ENCODE results near the gene ST6GALNAC1. TPM values are rescaled to one million over a fixed set of nuclear protein-coding genes. Genes with fewer than 3 reads are reported as not detected.

ST6GALNAC1 gene
- total RNA-seq, 4 donors from 2014 or later: 0.29 to 7.0 (median 1.1) TPM

DNA sequence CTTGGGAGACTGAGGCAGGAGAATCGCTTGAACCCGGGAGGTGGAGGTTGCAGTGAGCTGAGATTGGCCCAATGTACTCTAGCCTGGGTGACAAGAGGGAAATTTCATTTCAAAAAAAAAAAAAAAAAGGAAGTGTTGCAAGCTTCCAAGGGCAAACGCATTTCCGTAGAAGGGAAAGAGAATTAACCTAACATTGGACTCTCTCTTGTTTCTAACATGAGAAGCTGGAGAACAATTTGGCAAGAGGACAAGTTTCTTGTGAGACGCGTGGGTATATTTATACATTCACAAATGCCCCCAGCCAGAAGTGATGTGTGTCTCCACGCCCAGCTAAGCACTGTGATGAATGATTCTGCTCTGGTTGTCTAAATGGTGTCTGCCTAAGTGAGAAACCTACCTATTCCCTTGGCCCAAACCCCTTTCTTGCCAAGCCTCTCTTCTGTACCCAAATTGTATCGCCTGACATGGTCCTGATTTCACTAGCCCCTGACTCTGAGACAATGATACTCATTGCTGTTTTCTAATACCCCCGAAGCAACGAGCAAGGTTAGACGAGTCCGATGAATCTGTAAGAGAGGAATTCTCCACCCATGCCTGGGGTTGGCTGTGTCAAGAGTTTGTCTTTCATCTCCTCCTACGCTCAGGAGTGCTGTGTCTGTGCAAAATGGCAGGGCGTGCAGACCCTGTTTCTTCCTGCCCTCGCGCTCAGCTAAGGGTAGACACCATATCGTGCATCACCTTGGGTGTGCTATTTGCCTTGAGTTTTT lies 43.7 kb downstream of the ST6GALNAC1 start:
- no peak overlapping the region for H3K27ac ChIP-seq
- no peaks in the 10 kb centered on the region for H3K36me3 ChIP-seq
- 73 to 82% methylated on average over 17 of the region's 17 CpGs for WGBS, 2 donors
- no peak for TF ChIP-seq POLR2A (IDR thresholded peaks at IDR 0.05)
- TF ChIP-seq, protein P1, sequence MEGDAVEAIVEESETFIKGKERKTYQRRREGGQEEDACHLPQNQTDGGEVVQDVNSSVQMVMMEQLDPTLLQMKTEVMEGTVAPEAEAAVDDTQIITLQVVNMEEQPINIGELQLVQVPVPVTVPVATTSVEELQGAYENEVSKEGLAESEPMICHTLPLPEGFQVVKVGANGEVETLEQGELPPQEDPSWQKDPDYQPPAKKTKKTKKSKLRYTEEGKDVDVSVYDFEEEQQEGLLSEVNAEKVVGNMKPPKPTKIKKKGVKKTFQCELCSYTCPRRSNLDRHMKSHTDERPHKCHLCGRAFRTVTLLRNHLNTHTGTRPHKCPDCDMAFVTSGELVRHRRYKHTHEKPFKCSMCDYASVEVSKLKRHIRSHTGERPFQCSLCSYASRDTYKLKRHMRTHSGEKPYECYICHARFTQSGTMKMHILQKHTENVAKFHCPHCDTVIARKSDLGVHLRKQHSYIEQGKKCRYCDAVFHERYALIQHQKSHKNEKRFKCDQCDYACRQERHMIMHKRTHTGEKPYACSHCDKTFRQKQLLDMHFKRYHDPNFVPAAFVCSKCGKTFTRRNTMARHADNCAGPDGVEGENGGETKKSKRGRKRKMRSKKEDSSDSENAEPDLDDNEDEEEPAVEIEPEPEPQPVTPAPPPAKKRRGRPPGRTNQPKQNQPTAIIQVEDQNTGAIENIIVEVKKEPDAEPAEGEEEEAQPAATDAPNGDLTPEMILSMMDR (IDR thresholded peaks at IDR 0.05): no peak
- peaks cover 3 to 8% of the 10 kb centered on the region in 2 donors for H3K4me1 ChIP-seq
- H3K27me3 ChIP-seq: no peaks in the 10 kb centered on the region
- intact Hi-C loops (cut with DNase I): no loop called here
- H3K9me3 ChIP-seq: no peaks in the 10 kb centered on the region
- H3K4me3 ChIP-seq (replicated peaks in 1 of 3): no peak overlapping the region
- no peak for DNase-seq

DNA sequence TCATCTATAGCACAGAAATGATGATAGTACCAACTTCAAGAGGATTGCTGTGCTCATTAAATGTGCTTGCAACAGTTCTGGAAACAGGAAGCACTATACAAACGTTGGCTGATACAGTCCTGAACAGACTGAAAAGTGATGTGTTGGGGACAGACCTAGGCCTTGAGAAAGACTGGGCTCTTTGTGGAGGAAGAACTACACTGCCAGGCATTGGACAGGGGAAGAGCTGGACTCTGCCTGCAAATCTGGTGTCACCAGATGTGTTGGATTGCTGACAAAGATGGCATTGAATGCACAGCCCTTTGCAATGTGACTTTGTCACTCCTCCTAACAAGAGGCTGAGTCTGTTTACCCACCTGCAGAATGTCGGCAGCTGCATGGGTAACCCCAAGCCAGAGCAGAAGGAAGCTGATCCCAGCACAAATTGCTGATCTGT lies 45.5 kb downstream of the ST6GALNAC1 start:
- no peak overlapping the region for H3K27ac ChIP-seq
- intact Hi-C loops (cut with DNase I): no loop called here
- 37 to 70% methylated on average over 2 of the region's 2 CpGs for WGBS, 2 donors

DNA sequence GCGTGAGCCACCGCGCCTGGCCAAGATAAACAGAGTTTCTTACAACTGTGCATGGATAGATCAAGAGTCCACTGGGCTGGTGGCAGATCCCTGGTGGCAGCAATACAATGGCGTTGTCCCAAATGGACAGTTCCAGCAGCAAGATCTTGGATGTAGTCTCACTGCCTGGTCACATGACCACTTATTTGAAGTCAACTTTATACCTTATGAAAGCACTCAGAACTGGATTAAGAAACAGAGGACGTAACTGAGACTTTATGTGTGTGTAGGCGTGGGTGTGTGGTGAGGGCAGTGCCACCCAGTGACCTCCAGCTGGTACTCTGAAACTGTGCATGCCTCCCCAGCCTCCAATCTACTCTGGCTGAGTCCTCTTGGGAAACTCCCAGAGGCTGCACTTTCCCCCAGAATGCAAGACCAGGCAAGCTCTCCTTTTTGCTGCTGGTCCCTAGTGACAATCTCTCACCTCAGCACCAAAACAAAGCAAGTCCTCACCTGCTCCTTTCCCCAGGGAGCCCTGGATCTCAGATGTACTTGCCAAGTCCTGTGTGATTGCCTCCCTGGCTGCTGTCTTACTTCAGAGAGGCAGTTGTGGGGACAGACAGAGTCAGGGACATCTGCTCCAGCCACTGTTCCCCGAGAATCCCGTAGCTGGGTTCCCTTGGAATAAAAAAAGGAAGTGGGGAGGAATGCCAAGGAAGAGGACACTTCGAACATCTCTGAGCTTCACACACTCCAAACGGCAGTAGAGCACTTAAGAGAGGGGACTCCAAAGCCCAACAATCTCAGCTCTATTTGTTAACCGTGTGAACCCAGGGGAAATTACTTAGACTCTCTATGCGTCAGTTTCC lies 46.2 kb downstream of the ST6GALNAC1 start:
- H3K4me3 ChIP-seq (replicated peaks in 1 of 3): no peak overlapping the region
- WGBS, 2 donors: 58% methylated on average over 11 to 12 of the region's 12 CpGs
- intact Hi-C loops (cut with DNase I): no loop called here
- TF ChIP-seq, protein P1 (IDR thresholded peaks at IDR 0.05): no peak
- no peak for TF ChIP-seq POLR2A (IDR thresholded peaks at IDR 0.05)
- no peaks in the 10 kb centered on the region for H3K36me3 ChIP-seq
- H3K27ac ChIP-seq: no peak overlapping the region
- peaks cover 3 to 8% of the 10 kb centered on the region in 2 donors for H3K4me1 ChIP-seq
- peak in 1 of 2 donors; percentile 11 for DNase-seq
- H3K27me3 ChIP-seq: no peaks in the 10 kb centered on the region
- H3K9me3 ChIP-seq: no peaks in the 10 kb centered on the region

More for the DNA sequence above, 45.5 kb downstream of the ST6GALNAC1 start:
- Histone ChIP-seq H3K4me3 (replicated peaks in 1 of 3) (no peak overlapping the region), H3K9me3 (no peaks in the 10 kb centered on the region), H3K27me3 (no peaks in the 10 kb centered on the region), H3K36me3 (no peaks in the 10 kb centered on the region), H3K4me1 (peaks cover 3 to 8% of the 10 kb centered on the region in 2 donors)
- TF ChIP-seq POLR2A (IDR thresholded peaks at IDR 0.05): no peak
- TF ChIP-seq, protein P1 (IDR thresholded peaks at IDR 0.05): no peak
- DNase-seq: no peak

DNA sequence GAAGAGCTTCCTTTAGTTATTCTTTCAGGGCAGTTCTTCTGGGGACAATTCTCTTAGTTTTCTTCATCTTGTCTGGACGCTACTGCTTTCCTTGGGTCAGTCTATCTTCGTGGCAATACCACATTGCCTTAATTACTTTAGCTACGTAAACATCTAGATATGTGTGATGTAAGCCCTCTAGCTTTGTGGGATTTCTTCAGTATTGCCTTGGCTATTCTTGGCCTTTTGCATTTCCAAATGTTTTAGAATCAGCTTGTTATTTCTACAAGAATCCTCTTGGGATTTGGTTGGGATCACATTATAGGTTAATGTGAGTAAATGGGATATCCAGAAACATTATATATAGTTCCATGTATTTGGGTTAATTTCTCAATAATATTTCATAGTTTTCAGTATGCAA lies 48.9 kb downstream of the ST6GALNAC1 start:
- Histone ChIP-seq H3K27me3 (no peaks in the 10 kb centered on the region), H3K4me3 (replicated peaks in 1 of 3) (no peak overlapping the region)
- 80 to 87% methylated on average over 3 of the region's 3 CpGs for WGBS, 2 donors

More for the DNA sequence above, 48.9 kb downstream of the ST6GALNAC1 start:
- TF ChIP-seq POLR2A (IDR thresholded peaks at IDR 0.05): no peak
- TF ChIP-seq, protein P1 (IDR thresholded peaks at IDR 0.05): no peak
- H3K36me3 ChIP-seq: no peaks in the 10 kb centered on the region
- intact Hi-C loops (cut with DNase I): no loop called here
- no peak overlapping the region for H3K27ac ChIP-seq
- DNase-seq: no peak
- H3K4me1 ChIP-seq: peaks cover 3 to 8% of the 10 kb centered on the region in 2 donors
- no peaks in the 10 kb centered on the region for H3K9me3 ChIP-seq

Data from thyroid gland (tissue), 4 donors.